Measurements from ENCODE around the gene DEK.
"Not testable (repeated sequence)": the region's sequence is repeated elsewhere in the genome, so short reads cannot be mapped to it uniquely, and the experiment has no call there.

- TF ChIP-seq, protein P1, sequence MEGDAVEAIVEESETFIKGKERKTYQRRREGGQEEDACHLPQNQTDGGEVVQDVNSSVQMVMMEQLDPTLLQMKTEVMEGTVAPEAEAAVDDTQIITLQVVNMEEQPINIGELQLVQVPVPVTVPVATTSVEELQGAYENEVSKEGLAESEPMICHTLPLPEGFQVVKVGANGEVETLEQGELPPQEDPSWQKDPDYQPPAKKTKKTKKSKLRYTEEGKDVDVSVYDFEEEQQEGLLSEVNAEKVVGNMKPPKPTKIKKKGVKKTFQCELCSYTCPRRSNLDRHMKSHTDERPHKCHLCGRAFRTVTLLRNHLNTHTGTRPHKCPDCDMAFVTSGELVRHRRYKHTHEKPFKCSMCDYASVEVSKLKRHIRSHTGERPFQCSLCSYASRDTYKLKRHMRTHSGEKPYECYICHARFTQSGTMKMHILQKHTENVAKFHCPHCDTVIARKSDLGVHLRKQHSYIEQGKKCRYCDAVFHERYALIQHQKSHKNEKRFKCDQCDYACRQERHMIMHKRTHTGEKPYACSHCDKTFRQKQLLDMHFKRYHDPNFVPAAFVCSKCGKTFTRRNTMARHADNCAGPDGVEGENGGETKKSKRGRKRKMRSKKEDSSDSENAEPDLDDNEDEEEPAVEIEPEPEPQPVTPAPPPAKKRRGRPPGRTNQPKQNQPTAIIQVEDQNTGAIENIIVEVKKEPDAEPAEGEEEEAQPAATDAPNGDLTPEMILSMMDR (IDR thresholded peaks at IDR 0.05; ENCODE audit: insufficient read depth, low read depth, low read length), result not testable (repeated sequence)
- not testable (repeated sequence) for TF ChIP-seq EZH2 (IDR thresholded peaks at IDR 0.05; ENCODE audit: insufficient read depth, low read length)
These were observed 55.6 kb downstream of the DEK start for GRCh38 chr6:18208778-18209177.

Measured in astrocyte (in vitro differentiated cells and primary cell).